GM23338 (cell line): ENCODE results near the gene SELENOO. TPM values are rescaled to one million over a fixed set of nuclear protein-coding genes. Genes with fewer than 3 reads are reported as not detected.

ENCODE experiments used
- ATAC-seq: fragments of 200-7000 bp; cut with Tn5 transposase; 3 replicates; pipeline ENCODE4 v1.9.1; 2020
- DNase-seq: peaks from one replicate; pipeline ENCODE4 v3.0.0-alpha.2; 2015; ENCODE audit warnings: low spot score
- H2AFZ ChIP-seq: fragments of 200-600 bp; sonication (generic); 2 replicates; pipeline ENCODE4 v1.8.0; 2016; ENCODE audit warnings: antibody characterized with exemption, mild to moderate bottlenecking, moderate library complexity
- H3F3A ChIP-seq: fragments of 200-600 bp; sonication (generic); replicated peaks from 2 replicates; pipeline ENCODE4 v1.8.0; 2017; ENCODE audit warnings: antibody characterized with exemption, mixed run types, low read depth
- H3K27ac ChIP-seq: fragments of 200-600 bp; sonication (generic); 2 replicates; pipeline ENCODE4 v1.6.1; 2016; ENCODE audit warnings: low read depth
- H3K27me3 ChIP-seq: fragments of 200-600 bp; sonication (generic); 2 replicates; pipeline ENCODE4 v1.8.0; 2016; ENCODE audit warnings: mild to moderate bottlenecking, mixed run types, moderate library complexity; ENCODE audit not compliant: insufficient read depth
- H3K36me3 ChIP-seq: fragments of 200-600 bp; sonication (generic); 2 replicates; pipeline ENCODE4 v1.8.0; 2016; ENCODE audit warnings: mild to moderate bottlenecking; ENCODE audit not compliant: insufficient read depth
- H3K4me1 ChIP-seq: fragments of 200-600 bp; sonication (generic); 2 replicates; pipeline ENCODE4 v1.8.0; 2016; ENCODE audit warnings: mild to moderate bottlenecking, moderate library complexity; ENCODE audit not compliant: insufficient read depth
- H3K4me2 ChIP-seq: fragments of 200-600 bp; sonication (generic); 2 replicates; pipeline ENCODE4 v1.7.1; 2017; ENCODE audit warnings: mixed run types
- H3K4me3 ChIP-seq: fragments of 200-600 bp; sonication (generic); 2 replicates; pipeline ENCODE4 v1.6.1; 2016; ENCODE audit warnings: mixed run types
- H3K79me2 ChIP-seq: fragments of 200-600 bp; sonication (generic); replicated peaks from 2 replicates; pipeline ENCODE4 v1.8.0; 2017; ENCODE audit warnings: mild to moderate bottlenecking; ENCODE audit not compliant: insufficient read depth
- H3K9me2 ChIP-seq: fragments of 200-600 bp; sonication (generic); 2 replicates; pipeline ENCODE4 v1.8.0; 2017; ENCODE audit not compliant: insufficient read depth
- H4K20me1 ChIP-seq: fragments of 200-600 bp; sonication (generic); replicated peaks from 2 replicates; pipeline ENCODE4 v1.8.0; 2017; ENCODE audit warnings: mild to moderate bottlenecking; ENCODE audit not compliant: insufficient read depth
- H3K27ac Mint-ChIP-seq: 2 replicates; pipeline ENCODE4 v1.8.0; 2020; ENCODE audit warnings: inconsistent platforms, mild to moderate bottlenecking, moderate library complexity, mixed read lengths
- H3K27me3 Mint-ChIP-seq: 3 replicates; pipeline ENCODE4 v1.8.0; 2022; ENCODE audit warnings: low read depth, mild to moderate bottlenecking, moderate library complexity, mixed read lengths, inconsistent platforms; ENCODE audit not compliant: insufficient read depth, poor library complexity
- H3K36me3 Mint-ChIP-seq: 3 replicates; pipeline ENCODE4 v1.8.0; 2021; ENCODE audit warnings: low read depth, mild to moderate bottlenecking, inconsistent platforms, moderate library complexity, mixed read lengths
- H3K4me1 Mint-ChIP-seq: 3 replicates; pipeline ENCODE4 v1.8.0; 2020; ENCODE audit warnings: mild to moderate bottlenecking, inconsistent platforms, mixed read lengths
- H3K4me3 Mint-ChIP-seq: 3 replicates; pipeline ENCODE4 v1.8.0; 2021; ENCODE audit warnings: moderate library complexity, mild to moderate bottlenecking, inconsistent platforms, mixed read lengths
- H3K9me3 Mint-ChIP-seq: 3 replicates; pipeline ENCODE4 v1.8.0; 2020; ENCODE audit warnings: moderate library complexity, mild to moderate bottlenecking, inconsistent platforms, mixed read lengths
- EZH2phosphoT487 ChIP-seq: fragments of 200-600 bp; sonication (generic); IDR thresholded peaks from one replicate; pipeline ENCODE4 v1.8.1; 2018; ENCODE audit warnings: antibody characterized with exemption; ENCODE audit not compliant: unreplicated experiment
- NANOG ChIP-seq: IDR thresholded peaks from 2 replicates; pipeline ENCODE4 v1.6.1; 2016; ENCODE audit warnings: antibody characterized with exemption, borderline replicate concordance
- polyA plus RNA-seq: library from polyadenylated mRNA; unstranded; fragments of >200 nt; fragmentation: Nextera tagmentation; extraction: Ambion mirVana; gene quantifications from 2 replicates; pipeline ENCODE4 v1.2.1, GENCODE V29; 2016
- total RNA-seq: library from RNA; depleted of rRNA; stranded (reverse); fragments of >200 nt; shearing (Covaris generic); gene quantifications from 2 replicates; pipeline ENCODE4 v1.2.3, GENCODE V29; 2014
- TF ChIP-seq, protein P1 (sequence below), 2 experiments: fragments of 200-600 bp in 1 of 2; sonication (generic) in 1 of 2; conservative IDR thresholded peaks; 2 replicates each; pipeline versions ENCODE4 v1.5.1 to v1.6.1; 2016 to 2017; ENCODE audit warnings: antibody characterized with exemption in 2 of 2, low read depth in 2 of 2, mild to moderate bottlenecking in 2 of 2, moderate library complexity in 1 of 2
- TF ChIP-seq, protein P2 (sequence below): fragments of 250-450 bp; sonication (Bioruptor Pico); IDR thresholded peaks from 2 replicates; pipeline ENCODE4 v1.5.0; 2020; ENCODE audit warnings: mild to moderate bottlenecking, moderate library complexity

SELENOO gene
- total and polyA plus RNA-seq, 2 experiments from 2014 or later, result 6.8 to 21.3 TPM

DNA sequence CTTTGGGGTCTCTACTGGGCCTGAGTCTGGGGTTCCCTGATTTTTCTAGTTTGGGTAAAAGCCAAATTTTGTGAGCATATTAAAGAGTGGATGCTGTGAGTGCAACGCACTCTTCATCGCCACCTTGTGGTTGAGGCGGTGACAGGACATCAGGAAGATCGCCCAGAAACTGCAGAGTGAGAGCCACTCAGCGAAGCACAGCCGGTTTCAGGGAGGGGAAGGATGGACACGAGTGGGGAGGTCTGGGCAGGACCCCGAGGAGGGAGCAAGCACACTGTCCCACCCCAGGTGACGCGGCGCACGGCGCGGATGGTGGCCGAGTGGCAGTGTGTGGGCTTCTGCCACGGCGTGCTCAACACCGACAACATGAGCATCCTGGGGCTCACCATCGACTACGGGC, 9.1 kb downstream of the SELENOO start:
- H3K9me3 Mint-ChIP-seq, result no peaks in the 10 kb centered on the region; the same call in 2 of the 3 replicates
- peak; percentile 75 for DNase-seq
- no peak overlapping the region for H3K27ac Mint-ChIP-seq
- Histone ChIP-seq H4K20me1 (peaks cover 16% of the 10 kb centered on the region), H3K4me2 (no peak overlapping the region), H3K27me3 (no peaks in the 10 kb centered on the region), H3K79me2 (peaks cover 17% of the 10 kb centered on the region; the same call in 1 of the 2 replicates), H3K9me2 (no peaks in the 10 kb centered on the region), H2AFZ (no peak overlapping the region), H3K4me1 (no peaks in the 10 kb centered on the region), H3K36me3 (0 out of 2 replicates have a peak, but pooled peaks cover 7% of the 10 kb centered on the region), H3K4me3 (no peak overlapping the region), H3F3A (no peaks in the 10 kb centered on the region), H3K27ac (no peak overlapping the region)
- peaks cover 2% of the 10 kb centered on the region; the same call in 1 of the 3 replicates for H3K4me1 Mint-ChIP-seq
- TF ChIP-seq NANOG, result no peak
- TF ChIP-seq, protein P1, sequence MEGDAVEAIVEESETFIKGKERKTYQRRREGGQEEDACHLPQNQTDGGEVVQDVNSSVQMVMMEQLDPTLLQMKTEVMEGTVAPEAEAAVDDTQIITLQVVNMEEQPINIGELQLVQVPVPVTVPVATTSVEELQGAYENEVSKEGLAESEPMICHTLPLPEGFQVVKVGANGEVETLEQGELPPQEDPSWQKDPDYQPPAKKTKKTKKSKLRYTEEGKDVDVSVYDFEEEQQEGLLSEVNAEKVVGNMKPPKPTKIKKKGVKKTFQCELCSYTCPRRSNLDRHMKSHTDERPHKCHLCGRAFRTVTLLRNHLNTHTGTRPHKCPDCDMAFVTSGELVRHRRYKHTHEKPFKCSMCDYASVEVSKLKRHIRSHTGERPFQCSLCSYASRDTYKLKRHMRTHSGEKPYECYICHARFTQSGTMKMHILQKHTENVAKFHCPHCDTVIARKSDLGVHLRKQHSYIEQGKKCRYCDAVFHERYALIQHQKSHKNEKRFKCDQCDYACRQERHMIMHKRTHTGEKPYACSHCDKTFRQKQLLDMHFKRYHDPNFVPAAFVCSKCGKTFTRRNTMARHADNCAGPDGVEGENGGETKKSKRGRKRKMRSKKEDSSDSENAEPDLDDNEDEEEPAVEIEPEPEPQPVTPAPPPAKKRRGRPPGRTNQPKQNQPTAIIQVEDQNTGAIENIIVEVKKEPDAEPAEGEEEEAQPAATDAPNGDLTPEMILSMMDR (conservative IDR thresholded peaks at IDR 0.05; ENCODE audit: low read depth in 2 of 2), result peak; percentile 83 to 85
- TF ChIP-seq, protein P2, sequence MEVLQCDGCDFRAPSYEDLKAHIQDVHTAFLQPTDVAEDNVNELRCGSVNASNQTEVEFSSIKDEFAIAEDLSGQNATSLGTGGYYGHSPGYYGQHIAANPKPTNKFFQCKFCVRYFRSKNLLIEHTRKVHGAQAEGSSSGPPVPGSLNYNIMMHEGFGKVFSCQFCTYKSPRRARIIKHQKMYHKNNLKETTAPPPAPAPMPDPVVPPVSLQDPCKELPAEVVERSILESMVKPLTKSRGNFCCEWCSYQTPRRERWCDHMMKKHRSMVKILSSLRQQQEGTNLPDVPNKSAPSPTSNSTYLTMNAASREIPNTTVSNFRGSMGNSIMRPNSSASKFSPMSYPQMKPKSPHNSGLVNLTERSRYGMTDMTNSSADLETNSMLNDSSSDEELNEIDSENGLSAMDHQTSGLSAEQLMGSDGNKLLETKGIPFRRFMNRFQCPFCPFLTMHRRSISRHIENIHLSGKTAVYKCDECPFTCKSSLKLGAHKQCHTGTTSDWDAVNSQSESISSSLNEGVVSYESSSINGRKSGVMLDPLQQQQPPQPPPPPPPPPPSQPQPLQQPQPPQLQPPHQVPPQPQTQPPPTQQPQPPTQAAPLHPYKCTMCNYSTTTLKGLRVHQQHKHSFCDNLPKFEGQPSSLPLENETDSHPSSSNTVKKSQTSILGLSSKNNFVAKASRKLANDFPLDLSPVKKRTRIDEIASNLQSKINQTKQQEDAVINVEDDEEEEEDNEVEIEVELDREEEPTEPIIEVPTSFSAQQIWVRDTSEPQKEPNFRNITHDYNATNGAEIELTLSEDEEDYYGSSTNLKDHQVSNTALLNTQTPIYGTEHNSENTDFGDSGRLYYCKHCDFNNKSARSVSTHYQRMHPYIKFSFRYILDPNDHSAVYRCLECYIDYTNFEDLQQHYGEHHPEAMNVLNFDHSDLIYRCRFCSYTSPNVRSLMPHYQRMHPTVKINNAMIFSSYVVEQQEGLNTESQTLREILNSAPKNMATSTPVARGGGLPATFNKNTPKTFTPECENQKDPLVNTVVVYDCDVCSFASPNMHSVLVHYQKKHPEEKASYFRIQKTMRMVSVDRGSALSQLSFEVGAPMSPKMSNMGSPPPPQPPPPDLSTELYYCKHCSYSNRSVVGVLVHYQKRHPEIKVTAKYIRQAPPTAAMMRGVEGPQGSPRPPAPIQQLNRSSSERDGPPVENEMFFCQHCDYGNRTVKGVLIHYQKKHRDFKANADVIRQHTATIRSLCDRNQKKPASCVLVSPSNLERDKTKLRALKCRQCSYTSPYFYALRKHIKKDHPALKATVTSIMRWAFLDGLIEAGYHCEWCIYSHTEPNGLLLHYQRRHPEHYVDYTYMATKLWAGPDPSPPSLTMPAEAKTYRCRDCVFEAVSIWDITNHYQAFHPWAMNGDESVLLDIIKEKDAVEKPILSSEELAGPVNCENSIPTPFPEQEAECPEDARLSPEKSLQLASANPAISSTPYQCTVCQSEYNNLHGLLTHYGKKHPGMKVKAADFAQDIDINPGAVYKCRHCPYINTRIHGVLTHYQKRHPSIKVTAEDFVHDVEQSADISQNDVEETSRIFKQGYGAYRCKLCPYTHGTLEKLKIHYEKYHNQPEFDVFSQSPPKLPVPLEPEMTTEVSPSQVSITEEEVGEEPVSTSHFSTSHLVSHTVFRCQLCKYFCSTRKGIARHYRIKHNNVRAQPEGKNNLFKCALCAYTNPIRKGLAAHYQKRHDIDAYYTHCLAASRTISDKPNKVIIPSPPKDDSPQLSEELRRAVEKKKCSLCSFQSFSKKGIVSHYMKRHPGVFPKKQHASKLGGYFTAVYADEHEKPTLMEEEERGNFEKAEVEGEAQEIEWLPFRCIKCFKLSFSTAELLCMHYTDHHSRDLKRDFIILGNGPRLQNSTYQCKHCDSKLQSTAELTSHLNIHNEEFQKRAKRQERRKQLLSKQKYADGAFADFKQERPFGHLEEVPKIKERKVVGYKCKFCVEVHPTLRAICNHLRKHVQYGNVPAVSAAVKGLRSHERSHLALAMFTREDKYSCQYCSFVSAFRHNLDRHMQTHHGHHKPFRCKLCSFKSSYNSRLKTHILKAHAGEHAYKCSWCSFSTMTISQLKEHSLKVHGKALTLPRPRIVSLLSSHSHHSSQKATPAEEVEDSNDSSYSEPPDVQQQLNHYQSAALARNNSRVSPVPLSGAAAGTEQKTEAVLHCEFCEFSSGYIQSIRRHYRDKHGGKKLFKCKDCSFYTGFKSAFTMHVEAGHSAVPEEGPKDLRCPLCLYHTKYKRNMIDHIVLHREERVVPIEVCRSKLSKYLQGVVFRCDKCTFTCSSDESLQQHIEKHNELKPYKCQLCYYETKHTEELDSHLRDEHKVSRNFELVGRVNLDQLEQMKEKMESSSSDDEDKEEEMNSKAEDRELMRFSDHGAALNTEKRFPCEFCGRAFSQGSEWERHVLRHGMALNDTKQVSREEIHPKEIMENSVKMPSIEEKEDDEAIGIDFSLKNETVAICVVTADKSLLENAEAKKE (CRISPR knock-in tag), result no peak
- TF ChIP-seq EZH2phosphoT487, result no peak
- peaks cover 9% of the 10 kb centered on the region for H3K27me3 Mint-ChIP-seq
- ATAC-seq, result peak; percentile 64
- peaks cover 46% of the 10 kb centered on the region for H3K36me3 Mint-ChIP-seq
- H3K4me3 Mint-ChIP-seq, result no peak overlapping the region
